K562 (cell line): ENCODE results near the gene SRC. TPM values are rescaled to one million over a fixed set of nuclear protein-coding genes. Genes with fewer than 3 reads are reported as not detected.

Source experiments
- ATAC-seq: fragments of 200-7000 bp; cut with Tn5 transposase; 3 replicates; pipeline ENCODE4 v1.9.1; 2020; ENCODE audit warnings: moderate library complexity
- BruUV-seq: library from RNA; stranded (reverse); fragments of 400-500 nt; replicated peaks from 2 replicates; lab custom pipeline; 2021; lab: Mats Ljungman, UMichigan
- CTCF ChIA-PET: fragments of 300-600 bp; formaldehyde crosslinking; extraction: SDS; loops from one replicate; lab custom pipeline; 2021; ENCODE audit warnings: low intra/inter-chr PET ratio; lab: Yijun Ruan, JAX
- POLR2A ChIA-PET: fragments of 300-600, 350-650 bp; sonication (Branson Sonifier 250); formaldehyde crosslinking; extraction: SDS; loops from one replicate; lab custom pipeline; 2021; ENCODE audit warnings: antibody characterized with exemption, inconsistent platforms; lab: Yijun Ruan, JAX
- DNase-seq, 4 experiments: peaks; one replicate each; pipeline versions ENCODE4 v3.0.0 to v3.0.0-alpha.2; 2011 to 2018; ENCODE audit warnings: low spot score in 3 of 4, mixed read lengths in 3 of 4; ENCODE audit errors: extremely low read depth in 1 of 4
- FAIRE-seq: peaks from 2 replicates; lab custom pipeline; 2011; peaks lifted over from hg19 to GRCh38; lab: Jason Lieb, UNC
- H2AFZ ChIP-seq: 2 replicates; pipeline ENCODE4 v1.6.0; 2011; ENCODE audit warnings: low read depth, low read length, control low read depth, inconsistent platforms
- H3K27ac ChIP-seq: fragments of 200-600 bp; 3 replicates; pipeline ENCODE4 v1.8.0; 2011; ENCODE audit warnings: low read depth, mild to moderate bottlenecking, control low read depth, inconsistent platforms, low read length, moderate library complexity, mixed read lengths; ENCODE audit errors: extremely low read depth
- H3K27me3 ChIP-seq, 2 experiments: fragments of 300-600 bp in 1 of 2; 2 replicates in 1 of 2; 3 replicates in 1 of 2; pipeline versions ENCODE4 v1.6.0 to v1.8.0; 2011; ENCODE audit warnings: inconsistent platforms in 2 of 2, low read length in 2 of 2, mild to moderate bottlenecking in 1 of 2, mixed read lengths in 1 of 2, moderate library complexity in 1 of 2; ENCODE audit not compliant: control insufficient read depth in 2 of 2, insufficient read depth in 2 of 2
- H3K36me3 ChIP-seq: fragments of 300-600 bp; 3 replicates; pipeline ENCODE4 v1.8.0; 2011; ENCODE audit warnings: mild to moderate bottlenecking, low read length, inconsistent platforms; ENCODE audit not compliant: control insufficient read depth, insufficient read depth
- H3K4me1 ChIP-seq, 2 experiments: fragments of 200-600 bp in 1 of 2; replicated peaks in 1 of 2; 2 replicates in 1 of 2; 3 replicates in 1 of 2; pipeline versions ENCODE4 v1.5.1 to v1.8.0; 2011; ENCODE audit warnings: inconsistent platforms in 2 of 2, low read length in 2 of 2, mild to moderate bottlenecking in 1 of 2, mixed read lengths in 1 of 2, moderate library complexity in 1 of 2; ENCODE audit not compliant: control insufficient read depth in 2 of 2, insufficient read depth in 2 of 2
- H3K4me2 ChIP-seq: 2 replicates; pipeline ENCODE4 v1.6.1; 2011; ENCODE audit warnings: low read length, control low read depth, inconsistent platforms, mixed read lengths; ENCODE audit not compliant: insufficient read depth
- H3K4me3 ChIP-seq: fragments of 200-600 bp; sonication (generic), shearing (Covaris generic); 2 replicates; pipeline ENCODE4 v1.5.1; 2016; ENCODE audit warnings: control low read depth, inconsistent platforms
- H3K79me2 ChIP-seq: fragments of 200-600 bp; 3 replicates; pipeline ENCODE4 v1.8.0; 2011; ENCODE audit warnings: low read length, inconsistent platforms; ENCODE audit not compliant: control insufficient read depth, insufficient read depth
- H3K9ac ChIP-seq, 2 experiments: 2 replicates each; pipeline versions ENCODE4 v1.6.0 to v1.6.1; 2011; ENCODE audit warnings: low read depth in 2 of 2, low read length in 2 of 2, control low read depth in 1 of 2, inconsistent platforms in 1 of 2, mild to moderate bottlenecking in 1 of 2, mixed read lengths in 1 of 2; ENCODE audit not compliant: insufficient read depth in 1 of 2
- H3K9me1 ChIP-seq: one replicate; pipeline ENCODE4 v1.6.0; 2011; ENCODE audit warnings: inconsistent platforms, mild to moderate bottlenecking, low read length, moderate library complexity; ENCODE audit not compliant: control insufficient read depth, insufficient read depth
- H3K9me3 ChIP-seq: replicated peaks from 2 replicates; pipeline ENCODE4 v1.5.1; 2011; ENCODE audit warnings: low read depth, low read length, inconsistent platforms; ENCODE audit not compliant: control insufficient read depth, insufficient read depth
- H4K20me1 ChIP-seq: replicated peaks from 2 replicates; pipeline ENCODE4 v1.6.1; 2011; ENCODE audit warnings: low read length, inconsistent platforms, mixed read lengths; ENCODE audit not compliant: control insufficient read depth, insufficient read depth
- DACH1 ChIP-seq: fragments of 450-650 bp; IDR thresholded peaks from 2 replicates; pipeline ENCODE4 v1.6.1; 2018; ENCODE audit not compliant: partially characterized antibody
- EZH2 ChIP-seq: IDR thresholded peaks from 2 replicates; pipeline ENCODE4 v1.6.1; 2012; ENCODE audit warnings: low read depth, mild to moderate bottlenecking, inconsistent platforms, low read length, borderline replicate concordance
- HMG20B ChIP-seq: fragments of 250-450 bp; sonication (Bioruptor Pico); IDR thresholded peaks from 2 replicates; pipeline ENCODE4 v1.5.0; 2021; ENCODE audit warnings: mild to moderate bottlenecking
- JUN ChIP-seq, 2 experiments: sonication (generic) in 1 of 2; formaldehyde crosslinking in 1 of 2; IDR thresholded peaks; 2 replicates each; pipeline versions ENCODE4 v1.6.1 to v1.8.0; 2012 to 2022; ENCODE audit warnings: borderline replicate concordance in 2 of 2, mild to moderate bottlenecking in 2 of 2, improper control_type of control experiment in 1 of 2, low read depth in 1 of 2, low read length in 1 of 2, missing genetic modification reagents in 1 of 2
- NFATC3 ChIP-seq: fragments of 450-650 bp; IDR thresholded peaks from 2 replicates; pipeline ENCODE4 v1.6.1; 2017; ENCODE audit warnings: mild to moderate bottlenecking
- RB1 ChIP-seq: fragments of 450-650 bp; IDR thresholded peaks from 2 replicates; pipeline ENCODE4 v1.6.1; 2017; ENCODE audit warnings: low read depth, mild to moderate bottlenecking
- RBBP5 ChIP-seq: fragments of 200-600 bp; sonication (generic); IDR thresholded peaks from 2 replicates; pipeline ENCODE4 v1.6.1; 2012; ENCODE audit warnings: borderline replicate concordance, mild to moderate bottlenecking, low read length, control low read depth, inconsistent platforms; ENCODE audit not compliant: insufficient read depth, poor library complexity, severe bottlenecking
- SIN3B ChIP-seq: fragments of 450-650 bp; IDR thresholded peaks from 2 replicates; pipeline ENCODE4 v1.6.1; 2017; ENCODE audit warnings: low read depth, mild to moderate bottlenecking, moderate library complexity
- SRSF1 ChIP-seq: fragments of 200-400 bp; formaldehyde crosslinking; IDR thresholded peaks from 2 replicates; pipeline ENCODE4 v1.6.1; 2017; ENCODE audit warnings: mild to moderate bottlenecking, low read depth, low read length, moderate library complexity
- WHSC1 ChIP-seq: IDR thresholded peaks from one replicate; pipeline ENCODE4 v1.6.1; 2012; ENCODE audit warnings: low read length, control low read depth, inconsistent platforms
- ZNF165 ChIP-seq: fragments of 250-450 bp; sonication (Bioruptor Pico); IDR thresholded peaks from 2 replicates; pipeline ENCODE4 v1.4.0; 2020; ENCODE audit warnings: borderline replicate concordance
- ZNF274 ChIP-seq: IDR thresholded peaks from 2 replicates; pipeline ENCODE4 v1.6.1; 2011; ENCODE audit warnings: low read depth, mild to moderate bottlenecking, low read length, moderate library complexity, borderline replicate concordance
- ZNF76 ChIP-seq: fragments of 250-450 bp; sonication (Bioruptor Pico); IDR thresholded peaks from 2 replicates; pipeline ENCODE4 v1.4.0; 2020; ENCODE audit warnings: mild to moderate bottlenecking, moderate library complexity, borderline replicate concordance
- WGBS: fragments of 100-300 bp; shearing (Covaris generic); methylation state at CpG from one replicate; pipeline ENCODE4 v1.1.6; 2016; ENCODE audit warnings: low coverage, mixed read lengths; ENCODE audit not compliant: insufficient coverage; ENCODE audit errors: missing lambda C conversion rate; 5-methylcytosine and 5-hydroxymethylcytosine counted together
- in situ Hi-C: fragments of 300-500 bp; cut with MboI; formaldehyde crosslinking; loops from 4 replicates; pipeline ENCODE4 v1.15.0; 2018; ENCODE audit warnings: inconsistent platforms, mixed read lengths
- intact Hi-C: fragments of 100-400 bp; cut with micrococcal nuclease; formaldehyde crosslinking; loops from 2 replicates; pipeline ENCODE4 v1.14.2; 2022
- polyA plus RNA-seq, 8 experiments: library from polyadenylated mRNA; depleted of rRNA in 4 of 8; stranded (reverse) in 5 of 8; unstranded in 3 of 8; fragments of >200 nt; fragmentation: Nextera tagmentation in 2 of 8; fragmentation: Illumina TruSeq in 1 of 8; extraction: Ambion mirVana in 2 of 8; extraction: Trizol in 1 of 8; gene quantifications; 2 replicates each; pipeline versions ENCODE4 v1.2.1 to v1.2.3, GENCODE V29; 2011 to 2014; ENCODE audit warnings: inconsistent platforms in 1 of 8, missing spikeins in 1 of 8
- total RNA-seq, 7 experiments: library from RNA; depleted of rRNA in 6 of 7; stranded (reverse); fragments of >200 nt in 6 of 7; fragmentation: Illumina TruSeq in 2 of 7; extraction: Trizol in 2 of 7; gene quantifications; 2 replicates each; pipeline versions ENCODE4 v1.2.1 to v1.2.3, GENCODE V29; 2011 to 2021; ENCODE audit warnings: low replicate concordance in 1 of 7
- TF ChIP-seq, protein P1 (sequence below): fragments of 450-650 bp; formaldehyde crosslinking; IDR thresholded peaks from 2 replicates; pipeline ENCODE4 v1.4.0; 2020; ENCODE audit warnings: mild to moderate bottlenecking, moderate library complexity
- TF ChIP-seq, protein P2 (sequence below): sonication (generic); formaldehyde crosslinking; IDR thresholded peaks from 2 replicates; pipeline ENCODE4 v1.5.0; 2020; ENCODE audit warnings: missing genetic modification reagents
- TF ChIP-seq, protein P3 (sequence below): fragments of 450-650 bp; IDR thresholded peaks from 2 replicates; pipeline ENCODE4 v1.6.1; 2016; ENCODE audit warnings: antibody characterized with exemption
- TF ChIP-seq, protein P4 (sequence below), 2 experiments: fragments of 450-650 bp; conservative IDR thresholded peaks; 2 replicates each; pipeline ENCODE4 v1.6.1; 2017; ENCODE audit warnings: mild to moderate bottlenecking in 2 of 2, moderate library complexity in 2 of 2

The SRC gene
- total and polyA plus RNA-seq, 9 of the 15 experiments (the other 6 are each of a cell fraction or from before 2014, with no cell fraction given) = 0.06 to 8.5 (median 3.1) TPM

DNA sequence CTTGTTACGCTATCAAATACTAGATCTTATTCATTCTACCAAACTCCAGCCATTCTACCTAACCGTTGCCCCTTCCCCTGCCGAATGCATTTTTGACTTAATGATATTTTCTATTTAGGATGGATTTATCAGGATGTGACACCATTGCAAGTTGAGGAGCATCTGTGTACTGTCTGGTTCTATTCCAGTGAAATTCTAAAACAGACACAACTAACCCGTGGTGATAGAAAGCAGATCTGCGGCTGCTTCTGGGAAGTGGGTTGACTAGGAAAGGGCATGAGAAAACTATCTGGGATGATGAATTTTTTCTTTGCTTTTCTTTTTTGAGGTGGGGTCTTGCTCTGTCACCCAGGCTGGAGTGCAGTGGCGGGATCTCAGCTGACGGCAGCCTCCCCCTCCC is 20.7 kb upstream of the SRC start:
- WGBS = 90% methylated on average over 7 of the region's 7 CpGs
- Histone ChIP-seq H3K4me3 (no peak overlapping the region), H3K9me3 (no peaks in the 10 kb centered on the region), H3K27me3 (no peaks in the 10 kb centered on the region), H3K27ac (no peak overlapping the region), H3K9me1 (no peaks in the 10 kb centered on the region), H3K4me1 (no peaks in the 10 kb centered on the region; a peak in 1 of 5 replicates), H3K9ac (no peak overlapping the region), H4K20me1 (no peaks in the 10 kb centered on the region), H2AFZ (no peak overlapping the region), H3K4me2 (no peak overlapping the region), H3K79me2 (no peaks in the 10 kb centered on the region), H3K36me3 (no peaks in the 10 kb centered on the region)
- POLR2A ChIA-PET = interaction anchor here (0.7 to 1.2 kb wide), 2 partner anchors 17 to 19 kb away, joined by 3 to 4 read pairs; no protein-coding TSS in a partner anchor
- DNase-seq = no peak
- no peak for FAIRE-seq
- intact Hi-C loops (no loop called here), in situ Hi-C loops (no loop called here)
- TF ChIP-seq SIN3B (no peak), NFATC3 (no peak), RB1 (no peak), EZH2 (no peak), DACH1 (no peak), WHSC1 (no peak), ZNF274 (no peak), RBBP5 (no peak), ZNF165 (CRISPR knock-in tag) (no peak), HMG20B (CRISPR knock-in tag) (no peak), ZNF76 (CRISPR knock-in tag) (no peak), SRSF1 (no peak), JUN (IDR thresholded peaks at IDR 0.05; ENCODE audit: borderline replicate concordance, low read depth, low read length) (no peak), JUN (CRISPR knock-in tag; IDR thresholded peaks at IDR 0.05; ENCODE audit: borderline replicate concordance) (no peak)
- TF ChIP-seq, protein P1, sequence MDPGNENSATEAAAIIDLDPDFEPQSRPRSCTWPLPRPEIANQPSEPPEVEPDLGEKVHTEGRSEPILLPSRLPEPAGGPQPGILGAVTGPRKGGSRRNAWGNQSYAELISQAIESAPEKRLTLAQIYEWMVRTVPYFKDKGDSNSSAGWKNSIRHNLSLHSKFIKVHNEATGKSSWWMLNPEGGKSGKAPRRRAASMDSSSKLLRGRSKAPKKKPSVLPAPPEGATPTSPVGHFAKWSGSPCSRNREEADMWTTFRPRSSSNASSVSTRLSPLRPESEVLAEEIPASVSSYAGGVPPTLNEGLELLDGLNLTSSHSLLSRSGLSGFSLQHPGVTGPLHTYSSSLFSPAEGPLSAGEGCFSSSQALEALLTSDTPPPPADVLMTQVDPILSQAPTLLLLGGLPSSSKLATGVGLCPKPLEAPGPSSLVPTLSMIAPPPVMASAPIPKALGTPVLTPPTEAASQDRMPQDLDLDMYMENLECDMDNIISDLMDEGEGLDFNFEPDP (CRISPR knock-in tag) = no peak
- TF ChIP-seq, protein P2, sequence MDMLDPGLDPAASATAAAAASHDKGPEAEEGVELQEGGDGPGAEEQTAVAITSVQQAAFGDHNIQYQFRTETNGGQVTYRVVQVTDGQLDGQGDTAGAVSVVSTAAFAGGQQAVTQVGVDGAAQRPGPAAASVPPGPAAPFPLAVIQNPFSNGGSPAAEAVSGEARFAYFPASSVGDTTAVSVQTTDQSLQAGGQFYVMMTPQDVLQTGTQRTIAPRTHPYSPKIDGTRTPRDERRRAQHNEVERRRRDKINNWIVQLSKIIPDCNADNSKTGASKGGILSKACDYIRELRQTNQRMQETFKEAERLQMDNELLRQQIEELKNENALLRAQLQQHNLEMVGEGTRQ = no peak
- TF ChIP-seq, protein P3, sequence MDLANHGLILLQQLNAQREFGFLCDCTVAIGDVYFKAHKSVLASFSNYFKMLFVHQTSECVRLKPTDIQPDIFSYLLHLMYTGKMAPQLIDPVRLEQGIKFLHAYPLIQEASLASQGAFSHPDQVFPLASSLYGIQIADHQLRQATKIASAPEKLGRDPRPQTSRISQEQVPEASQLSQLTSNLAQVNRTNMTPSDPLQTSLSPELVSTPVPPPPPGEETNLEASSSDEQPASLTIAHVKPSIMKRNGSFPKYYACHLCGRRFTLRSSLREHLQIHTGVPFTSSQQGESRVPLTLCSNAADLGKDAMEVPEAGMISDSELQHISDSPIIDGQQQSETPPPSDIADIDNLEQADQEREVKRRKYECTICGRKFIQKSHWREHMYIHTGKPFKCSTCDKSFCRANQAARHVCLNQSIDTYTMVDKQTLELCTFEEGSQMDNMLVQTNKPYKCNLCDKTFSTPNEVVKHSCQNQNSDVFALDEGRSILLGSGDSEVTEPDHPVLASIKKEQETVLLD = no peak
- TF ChIP-seq, protein P4, sequence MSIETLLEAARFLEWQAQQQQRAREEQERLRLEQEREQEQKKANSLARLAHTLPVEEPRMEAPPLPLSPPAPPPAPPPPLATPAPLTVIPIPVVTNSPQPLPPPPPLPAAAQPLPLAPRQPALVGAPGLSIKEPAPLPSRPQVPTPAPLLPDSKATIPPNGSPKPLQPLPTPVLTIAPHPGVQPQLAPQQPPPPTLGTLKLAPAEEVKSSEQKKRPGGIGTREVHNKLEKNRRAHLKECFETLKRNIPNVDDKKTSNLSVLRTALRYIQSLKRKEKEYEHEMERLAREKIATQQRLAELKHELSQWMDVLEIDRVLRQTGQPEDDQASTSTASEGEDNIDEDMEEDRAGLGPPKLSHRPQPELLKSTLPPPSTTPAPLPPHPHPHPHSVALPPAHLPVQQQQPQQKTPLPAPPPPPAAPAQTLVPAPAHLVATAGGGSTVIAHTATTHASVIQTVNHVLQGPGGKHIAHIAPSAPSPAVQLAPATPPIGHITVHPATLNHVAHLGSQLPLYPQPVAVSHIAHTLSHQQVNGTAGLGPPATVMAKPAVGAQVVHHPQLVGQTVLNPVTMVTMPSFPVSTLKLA (conservative IDR thresholded peaks at IDR 0.05) = no peak
- no peak for ATAC-seq
- CTCF ChIA-PET = no interaction called here
- no TSS peak for BruUV-seq
